Erythroblast (primary cell): Measurements from ENCODE around the gene OTP.

Experiments
- GATA1 ChIP-seq: IDR thresholded peaks from 2 replicates; pipeline ENCODE4 v1.6.1; 2011; ENCODE audit warnings: low read depth, mild to moderate bottlenecking, control low read depth, low read length, moderate library complexity
- POLR2A ChIP-seq: IDR thresholded peaks from 2 replicates; pipeline ENCODE4 v1.6.1; 2011; ENCODE audit warnings: mild to moderate bottlenecking, low read length

DNA sequence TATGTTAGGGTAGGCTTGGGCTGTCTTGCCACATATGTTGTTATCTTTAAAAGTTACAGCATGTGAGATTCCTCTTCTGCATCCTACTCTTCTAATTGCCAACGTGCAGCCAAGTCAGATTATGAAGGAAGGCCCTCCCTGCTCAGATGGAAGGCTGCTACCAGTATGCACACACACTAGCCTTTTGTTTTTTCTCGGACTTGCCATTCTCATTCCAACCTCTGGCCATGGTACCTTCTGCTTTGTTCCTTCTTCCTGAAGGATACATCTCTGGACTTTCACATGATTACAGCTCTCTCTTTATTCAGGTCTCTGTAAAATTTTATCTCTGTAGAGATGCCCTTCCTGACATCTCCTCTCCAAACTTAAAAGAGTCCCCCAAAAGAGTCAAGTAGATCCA is 12.8 kb upstream of the OTP start:
- no peak for TF ChIP-seq POLR2A
- no peak for TF ChIP-seq GATA1
